HL-60 (cell line): Measurements from ENCODE around the gene CCDC61.

ENCODE experiments used
- DNase-seq, 2 experiments: peaks; one replicate each; pipeline ENCODE4 v3.0.0-alpha.2; 2010 to 2020; ENCODE audit warnings: low read depth in 1 of 2, low spot score in 1 of 2
- H3K27ac ChIP-seq: fragments of 250-450 bp; sonication (Bioruptor Pico); replicated peaks from 2 replicates; pipeline ENCODE4 v1.5.1; 2020; ENCODE audit warnings: mild to moderate bottlenecking, moderate library complexity
- H3K27me3 ChIP-seq: fragments of 250-450 bp; sonication (Bioruptor Pico); 2 replicates; pipeline ENCODE4 v1.5.1; 2021; ENCODE audit warnings: mild to moderate bottlenecking, moderate library complexity; ENCODE audit not compliant: insufficient read depth, poor library complexity, severe bottlenecking
- H3K4me3 ChIP-seq: replicated peaks from 2 replicates; pipeline ENCODE4 v1.5.1; 2011; ENCODE audit warnings: mild to moderate bottlenecking, control low read depth, low read length; ENCODE audit not compliant: insufficient read depth
- GABPA ChIP-seq: IDR thresholded peaks from 2 replicates; pipeline ENCODE4 v1.6.1; 2012; ENCODE audit warnings: low read depth
- POLR2AphosphoS5 ChIP-seq: IDR thresholded peaks from 2 replicates; pipeline ENCODE4 v1.6.1; 2012; ENCODE audit warnings: low read depth
- SPI1 ChIP-seq: IDR thresholded peaks from 2 replicates; pipeline ENCODE4 v1.6.1; 2012; ENCODE audit warnings: low read depth, mild to moderate bottlenecking, borderline replicate concordance
- TF ChIP-seq, protein P1 (sequence below): IDR thresholded peaks from 2 replicates; pipeline ENCODE4 v1.6.1; 2012; ENCODE audit warnings: low read depth; ENCODE audit not compliant: insufficient replicate concordance
- TF ChIP-seq, protein P2 (sequence below): IDR thresholded peaks from one replicate; pipeline ENCODE4 v1.5.1; 2011; ENCODE audit warnings: low read length, control low read depth, inconsistent platforms; ENCODE audit not compliant: insufficient read depth

Gene CCDC61

DNA sequence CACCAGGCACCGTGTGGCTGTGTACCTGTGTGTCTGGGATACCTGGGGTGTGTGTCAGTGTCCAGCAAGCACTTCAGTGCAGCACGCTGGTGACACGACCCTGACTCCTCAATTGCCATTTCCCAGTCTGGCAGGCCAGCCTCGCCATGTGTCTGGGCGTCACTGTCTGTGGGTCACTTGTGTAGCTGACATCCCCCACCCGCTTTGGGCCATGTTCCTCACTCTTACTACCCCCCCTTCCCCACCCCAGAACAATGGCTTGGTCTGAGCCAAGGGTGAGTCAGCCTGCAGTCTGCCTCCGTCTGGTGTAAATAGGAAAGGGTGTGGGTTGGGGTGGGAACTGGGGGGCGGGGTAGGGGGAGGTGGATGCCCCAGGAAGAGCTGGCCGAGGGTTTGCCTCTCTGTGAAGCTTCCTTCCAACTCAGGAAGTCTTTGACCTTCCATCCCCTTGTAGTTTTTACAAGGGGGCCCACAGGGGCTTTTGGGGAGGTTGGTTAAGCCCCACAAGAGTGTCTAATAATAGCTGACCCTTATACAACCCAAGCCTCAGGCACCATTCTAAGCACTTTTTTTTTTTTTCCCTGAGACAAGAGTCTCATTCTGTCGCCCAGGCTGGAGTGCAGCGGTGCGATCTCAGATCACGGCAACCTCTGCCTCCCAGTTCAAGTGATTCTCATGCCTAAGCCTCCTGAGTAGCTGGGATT lies 39.2 kb upstream of the CCDC61 start:
- Histone ChIP-seq H3K27me3 (no peaks in the 10 kb centered on the region), H3K4me3 (no peak overlapping the region), H3K27ac (no peak overlapping the region)
- no peak for DNase-seq
- TF ChIP-seq SPI1 (no peak), GABPA (no peak), POLR2AphosphoS5 (no peak)
- TF ChIP-seq, protein P1, sequence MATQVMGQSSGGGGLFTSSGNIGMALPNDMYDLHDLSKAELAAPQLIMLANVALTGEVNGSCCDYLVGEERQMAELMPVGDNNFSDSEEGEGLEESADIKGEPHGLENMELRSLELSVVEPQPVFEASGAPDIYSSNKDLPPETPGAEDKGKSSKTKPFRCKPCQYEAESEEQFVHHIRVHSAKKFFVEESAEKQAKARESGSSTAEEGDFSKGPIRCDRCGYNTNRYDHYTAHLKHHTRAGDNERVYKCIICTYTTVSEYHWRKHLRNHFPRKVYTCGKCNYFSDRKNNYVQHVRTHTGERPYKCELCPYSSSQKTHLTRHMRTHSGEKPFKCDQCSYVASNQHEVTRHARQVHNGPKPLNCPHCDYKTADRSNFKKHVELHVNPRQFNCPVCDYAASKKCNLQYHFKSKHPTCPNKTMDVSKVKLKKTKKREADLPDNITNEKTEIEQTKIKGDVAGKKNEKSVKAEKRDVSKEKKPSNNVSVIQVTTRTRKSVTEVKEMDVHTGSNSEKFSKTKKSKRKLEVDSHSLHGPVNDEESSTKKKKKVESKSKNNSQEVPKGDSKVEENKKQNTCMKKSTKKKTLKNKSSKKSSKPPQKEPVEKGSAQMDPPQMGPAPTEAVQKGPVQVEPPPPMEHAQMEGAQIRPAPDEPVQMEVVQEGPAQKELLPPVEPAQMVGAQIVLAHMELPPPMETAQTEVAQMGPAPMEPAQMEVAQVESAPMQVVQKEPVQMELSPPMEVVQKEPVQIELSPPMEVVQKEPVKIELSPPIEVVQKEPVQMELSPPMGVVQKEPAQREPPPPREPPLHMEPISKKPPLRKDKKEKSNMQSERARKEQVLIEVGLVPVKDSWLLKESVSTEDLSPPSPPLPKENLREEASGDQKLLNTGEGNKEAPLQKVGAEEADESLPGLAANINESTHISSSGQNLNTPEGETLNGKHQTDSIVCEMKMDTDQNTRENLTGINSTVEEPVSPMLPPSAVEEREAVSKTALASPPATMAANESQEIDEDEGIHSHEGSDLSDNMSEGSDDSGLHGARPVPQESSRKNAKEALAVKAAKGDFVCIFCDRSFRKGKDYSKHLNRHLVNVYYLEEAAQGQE, result no peak
- TF ChIP-seq, protein P2, sequence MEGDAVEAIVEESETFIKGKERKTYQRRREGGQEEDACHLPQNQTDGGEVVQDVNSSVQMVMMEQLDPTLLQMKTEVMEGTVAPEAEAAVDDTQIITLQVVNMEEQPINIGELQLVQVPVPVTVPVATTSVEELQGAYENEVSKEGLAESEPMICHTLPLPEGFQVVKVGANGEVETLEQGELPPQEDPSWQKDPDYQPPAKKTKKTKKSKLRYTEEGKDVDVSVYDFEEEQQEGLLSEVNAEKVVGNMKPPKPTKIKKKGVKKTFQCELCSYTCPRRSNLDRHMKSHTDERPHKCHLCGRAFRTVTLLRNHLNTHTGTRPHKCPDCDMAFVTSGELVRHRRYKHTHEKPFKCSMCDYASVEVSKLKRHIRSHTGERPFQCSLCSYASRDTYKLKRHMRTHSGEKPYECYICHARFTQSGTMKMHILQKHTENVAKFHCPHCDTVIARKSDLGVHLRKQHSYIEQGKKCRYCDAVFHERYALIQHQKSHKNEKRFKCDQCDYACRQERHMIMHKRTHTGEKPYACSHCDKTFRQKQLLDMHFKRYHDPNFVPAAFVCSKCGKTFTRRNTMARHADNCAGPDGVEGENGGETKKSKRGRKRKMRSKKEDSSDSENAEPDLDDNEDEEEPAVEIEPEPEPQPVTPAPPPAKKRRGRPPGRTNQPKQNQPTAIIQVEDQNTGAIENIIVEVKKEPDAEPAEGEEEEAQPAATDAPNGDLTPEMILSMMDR, result no peak

DNA sequence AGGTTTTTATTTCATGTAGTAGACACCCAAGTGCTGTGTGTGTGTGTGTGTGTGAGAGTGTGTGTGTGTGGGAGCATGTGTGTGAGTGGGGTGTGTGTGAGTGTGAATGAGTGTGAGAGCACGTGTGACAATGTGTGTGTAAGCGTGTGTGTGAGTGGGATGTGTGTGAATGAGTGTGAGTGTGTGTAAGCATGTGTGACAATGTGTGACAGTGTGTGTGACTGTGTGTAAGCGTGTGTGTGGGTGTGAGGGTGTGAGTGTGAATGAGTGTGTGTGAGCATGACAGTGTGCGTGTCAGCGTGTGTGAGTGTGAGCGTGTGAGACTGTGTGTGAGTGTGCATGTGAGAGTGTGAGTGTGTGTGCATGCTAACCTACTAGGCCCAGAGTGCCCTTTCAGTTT lies 36.9 kb upstream of the CCDC61 start:
- Histone ChIP-seq H3K27me3 (no peaks in the 10 kb centered on the region), H3K4me3 (no peak overlapping the region), H3K27ac (no peak overlapping the region)
- TF ChIP-seq POLR2AphosphoS5 (no peak), GABPA (no peak), SPI1 (no peak)
- TF ChIP-seq, protein P2, result no peak
- TF ChIP-seq, protein P1, result no peak
- DNase-seq, result no peak

DNA sequence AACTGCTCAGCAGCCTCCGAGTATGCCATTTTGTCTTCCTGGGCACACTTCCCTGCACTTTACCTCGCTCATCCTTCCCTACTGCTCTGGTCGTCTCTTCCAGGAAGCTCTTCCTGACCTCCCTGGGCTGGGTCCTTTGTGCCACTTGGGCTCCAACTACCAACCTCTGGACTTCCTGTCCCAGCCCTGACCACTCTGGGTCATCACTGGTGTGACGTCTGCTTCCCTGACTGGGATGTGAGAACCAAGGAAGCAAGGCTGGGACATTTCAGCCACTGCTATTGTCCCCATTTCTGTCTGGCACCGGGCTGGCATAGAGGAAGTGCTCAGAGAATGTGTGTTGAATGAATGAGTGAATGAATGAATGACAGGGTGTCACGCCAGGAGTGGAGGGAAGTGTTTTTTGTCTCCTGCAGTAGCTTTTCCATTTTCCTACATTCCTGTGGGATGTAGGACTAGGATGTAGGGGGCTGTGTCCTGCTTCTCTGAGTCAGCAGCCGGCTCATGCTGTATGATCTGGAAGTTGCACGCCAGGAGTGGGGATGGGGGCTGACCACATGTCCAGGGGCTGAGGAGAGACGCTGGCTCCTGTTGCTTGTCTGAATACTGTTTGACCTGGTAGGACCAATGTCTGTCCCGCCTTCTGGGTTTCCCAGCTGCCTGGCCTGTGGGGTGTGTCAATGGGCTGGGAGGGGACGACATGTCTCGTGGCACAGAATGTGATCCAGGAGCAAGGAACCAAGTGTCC lies 36.3 kb upstream of the CCDC61 start:
- H3K4me3 ChIP-seq, result no peak overlapping the region
- TF ChIP-seq GABPA, result no peak
- no peak for TF ChIP-seq SPI1
- TF ChIP-seq, protein P2, result no peak
- TF ChIP-seq, protein P1, result no peak
- TF ChIP-seq POLR2AphosphoS5, result no peak
- DNase-seq, result no peak
- no peaks in the 10 kb centered on the region for H3K27me3 ChIP-seq
- H3K27ac ChIP-seq, result no peak overlapping the region
